Endodermal cell (in vitro differentiated cells): ENCODE data around the gene RBPJL. TPM values are rescaled to one million over a fixed set of nuclear protein-coding genes. Genes with fewer than 3 reads are reported as not detected.

Experiments used
- DNase-seq: peaks from one replicate; pipeline ENCODE4 v3.0.0-alpha.2; 2017
- H3K27ac ChIP-seq: 2 replicates; pipeline ENCODE4 v1.5.1; 2013; ENCODE audit warnings: mild to moderate bottlenecking, low read depth, low read length, moderate library complexity
- H3K27me3 ChIP-seq: 2 replicates; pipeline ENCODE4 v1.6.1; 2013; ENCODE audit warnings: mild to moderate bottlenecking, low read length, moderate library complexity; ENCODE audit not compliant: insufficient read depth, control insufficient read depth, poor library complexity, severe bottlenecking
- H3K36me3 ChIP-seq: 2 replicates; pipeline ENCODE4 v1.7.0; 2013; ENCODE audit warnings: mild to moderate bottlenecking, low read length, moderate library complexity; ENCODE audit not compliant: control insufficient read depth, insufficient read depth
- H3K4me1 ChIP-seq: one replicate; pipeline ENCODE4 v1.7.0; 2013; ENCODE audit warnings: low read length; ENCODE audit not compliant: control insufficient read depth, insufficient read depth
- H3K4me3 ChIP-seq: 2 replicates; pipeline ENCODE4 v1.5.1; 2013; ENCODE audit warnings: mild to moderate bottlenecking, low read length, moderate library complexity
- H3K9ac ChIP-seq: 2 replicates; pipeline ENCODE4 v1.6.1; 2013; ENCODE audit warnings: mild to moderate bottlenecking, low read length, moderate library complexity; ENCODE audit not compliant: poor library complexity, severe bottlenecking; ENCODE audit errors: extremely low read depth
- H3K9me3 ChIP-seq: 2 replicates; pipeline ENCODE4 v1.6.1; 2013; ENCODE audit warnings: mild to moderate bottlenecking, low read length, moderate library complexity; ENCODE audit not compliant: control insufficient read depth
- H3K27ac Mint-ChIP-seq: 2 replicates; pipeline ENCODE4 v1.8.0; 2020; ENCODE audit warnings: mixed read lengths
- H3K27me3 Mint-ChIP-seq: 2 replicates; pipeline ENCODE4 v1.8.0; 2021; ENCODE audit warnings: mild to moderate bottlenecking, mixed read lengths; ENCODE audit not compliant: insufficient read depth
- H3K36me3 Mint-ChIP-seq: 2 replicates; pipeline ENCODE4 v1.8.0; 2020; ENCODE audit warnings: low read depth, mixed read lengths
- H3K4me1 Mint-ChIP-seq: 2 replicates; pipeline ENCODE4 v1.8.0; 2020; ENCODE audit warnings: mixed read lengths
- H3K4me3 Mint-ChIP-seq: 2 replicates; pipeline ENCODE4 v1.8.0; 2020; ENCODE audit warnings: mild to moderate bottlenecking, moderate library complexity, mixed read lengths
- H3K9me3 Mint-ChIP-seq: 2 replicates; pipeline ENCODE4 v1.8.0; 2020; ENCODE audit warnings: mild to moderate bottlenecking, mixed read lengths
- CTCF ChIP-seq: fragments of 200-600 bp; sonication (generic); conservative IDR thresholded peaks from 2 replicates; pipeline ENCODE4 v1.5.0; 2021; ENCODE audit warnings: antibody characterized with exemption, mild to moderate bottlenecking
- WGBS, 2 experiments: methylation state at CpG; one replicate each; pipeline versions ENCODE4 v1.1.5 to v1.1.7; 2013; ENCODE audit warnings: missing lambda C conversion rate in 2 of 2, mixed read lengths in 1 of 2; ENCODE audit not compliant: insufficient coverage in 1 of 2, insufficient read length in 1 of 2; 5-methylcytosine and 5-hydroxymethylcytosine counted together
- total RNA-seq, 2 donors: library from RNA; stranded (reverse); fragmentation: NEBNext Ultra II Directional in 1 of 2; extraction: Animal tissue kit (Norgen Biotek cat#: 25700) in 1 of 2; gene quantifications; 2 replicates in 1 of 2; 3 replicates in 1 of 2; pipeline ENCODE4 v1.2.1, GENCODE V29; 2021

Gene RBPJL
- total RNA-seq, 2 donors from 2014 or later = not detected

GRCh38 chr20:45338121-45339030 is 31.7 kb downstream of the RBPJL start:
- 79 to 81% methylated on average over 9 to 11 of the region's 11 CpGs for WGBS, 2 experiments
- Histone ChIP-seq H3K27me3 (no peaks in the 10 kb centered on the region), H3K27ac (no peak overlapping the region), H3K36me3 (peaks cover 39% of the 10 kb centered on the region), H3K9me3 (no peaks in the 10 kb centered on the region), H3K4me1 (peaks cover 33% of the 10 kb centered on the region), H3K9ac (no peak overlapping the region), H3K4me3 (no peak overlapping the region)
- DNase-seq = no peak
- H3K9me3 Mint-ChIP-seq = no peaks in the 10 kb centered on the region
- H3K27me3 Mint-ChIP-seq = no peaks in the 10 kb centered on the region
- H3K27ac Mint-ChIP-seq = peak overlapping the region; percentile 67
- H3K36me3 Mint-ChIP-seq = peaks cover 29% of the 10 kb centered on the region
- H3K4me1 Mint-ChIP-seq = peaks cover 68% of the 10 kb centered on the region
- H3K4me3 Mint-ChIP-seq = no peak overlapping the region
- no peak for TF ChIP-seq CTCF

DNA sequence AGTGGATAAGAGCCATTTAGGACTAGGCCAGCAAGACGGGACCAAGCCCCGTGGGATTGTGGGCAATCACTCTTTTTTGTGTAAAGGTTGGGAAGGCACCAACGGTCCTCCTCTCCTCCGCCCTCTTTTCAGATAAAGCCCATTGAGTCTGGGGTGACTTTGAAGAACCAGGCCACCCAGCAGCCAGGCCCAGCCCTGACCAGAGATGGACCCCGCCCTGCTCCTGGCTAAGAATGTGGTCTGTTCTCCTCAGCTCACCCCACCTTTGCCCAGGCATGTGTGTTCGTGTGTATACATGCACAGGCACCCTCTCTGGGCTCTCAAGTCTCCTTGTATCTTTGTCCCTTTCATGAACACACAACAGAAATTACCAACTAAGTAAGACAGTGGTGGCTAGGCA is 32.4 kb downstream of the RBPJL start:
- H3K4me1 ChIP-seq = peaks cover 39% of the 10 kb centered on the region
- H3K36me3 Mint-ChIP-seq = peaks cover 27% of the 10 kb centered on the region
- TF ChIP-seq CTCF = no peak
- 95 to 100% methylated on average over 1 to 6 of the region's 6 CpGs for WGBS, 2 experiments
- no peaks in the 10 kb centered on the region for H3K27me3 Mint-ChIP-seq
- DNase-seq = no peak
- no peak overlapping the region for H3K9ac ChIP-seq
- H3K4me3 ChIP-seq = no peak overlapping the region
- H3K9me3 Mint-ChIP-seq = no peaks in the 10 kb centered on the region
- H3K4me1 Mint-ChIP-seq = peaks cover 75% of the 10 kb centered on the region
- H3K36me3 ChIP-seq = peaks cover 37% of the 10 kb centered on the region
- H3K27ac Mint-ChIP-seq = no peak overlapping the region
- no peak overlapping the region for H3K4me3 Mint-ChIP-seq
- no peaks in the 10 kb centered on the region for H3K9me3 ChIP-seq
- no peak overlapping the region for H3K27ac ChIP-seq
- no peaks in the 10 kb centered on the region for H3K27me3 ChIP-seq

GRCh38 chr20:45339799-45340198 is 33.2 kb downstream of the RBPJL start:
- H3K9me3 ChIP-seq = no peaks in the 10 kb centered on the region
- peaks cover 46% of the 10 kb centered on the region for H3K4me1 ChIP-seq
- WGBS, 2 experiments = 86 to 89% methylated on average over 2 of the region's 2 CpGs
- Mint-ChIP-seq H3K27me3 (no peaks in the 10 kb centered on the region), H3K4me3 (peak overlapping the region; percentile 86), H3K4me1 (peaks cover 82% of the 10 kb centered on the region), H3K36me3 (peaks cover 24% of the 10 kb centered on the region), H3K27ac (peak overlapping the region; percentile 97), H3K9me3 (no peaks in the 10 kb centered on the region)
- H3K27me3 ChIP-seq = no peaks in the 10 kb centered on the region
- no peak for TF ChIP-seq CTCF
- no peak for DNase-seq
- H3K9ac ChIP-seq = no peak overlapping the region
- H3K27ac ChIP-seq = no peak overlapping the region
- H3K4me3 ChIP-seq = no peak overlapping the region
- H3K36me3 ChIP-seq = peaks cover 33% of the 10 kb centered on the region
